ENCODE data around the gene MIA2.
"Not testable (repeated sequence)": the region's sequence is repeated elsewhere in the genome, so short reads cannot be mapped to it uniquely, and the experiment has no call there.

Gene MIA2

GRCh38 chr14:39231751-39232553 lies 1.8 kb upstream of the MIA2 start:
- DNase-seq (ENCODE audit: low read depth in 2 of 2) = not testable (repeated sequence)

- no peak for DNase-seq (ENCODE audit: low read depth in 2 of 2)
Observed at GRCh38 chr14:39232554-39233415, 930 bp upstream of the MIA2 start.

GRCh38 chr14:39234986-39235385 lies 1.3 kb downstream of the MIA2 start:
- DNase-seq (ENCODE audit: low read depth in 2 of 2) = not testable (repeated sequence)

- not testable (repeated sequence) for DNase-seq (ENCODE audit: low read depth in 2 of 2)
Observed at GRCh38 chr14:39235466-39235865, 1.8 kb downstream of the MIA2 start.

- no peak for DNase-seq (ENCODE audit: low read depth in 2 of 2)
Observed at GRCh38 chr14:39240769-39241168, 7.1 kb downstream of the MIA2 start.

GRCh38 chr14:39241637-39242036 lies 7.9 kb downstream of the MIA2 start:
- no peak for DNase-seq (ENCODE audit: low read depth in 2 of 2)

- no peak for DNase-seq (ENCODE audit: low read depth in 2 of 2)
Observed at GRCh38 chr14:39243831-39244230, 10.1 kb downstream of the MIA2 start.

GRCh38 chr14:39246618-39247017 lies 12.9 kb downstream of the MIA2 start:
- no peak for DNase-seq (ENCODE audit: low read depth in 2 of 2)

GRCh38 chr14:39247256-39247655 lies 13.5 kb downstream of the MIA2 start:
- DNase-seq (ENCODE audit: low read depth in 2 of 2) = no peak

- no peak for DNase-seq (ENCODE audit: low read depth in 2 of 2)
Observed at GRCh38 chr14:39251547-39251946, 17.8 kb downstream of the MIA2 start.

- not testable (repeated sequence) for DNase-seq (ENCODE audit: low read depth in 2 of 2)
Observed at GRCh38 chr14:39257388-39257787, 23.7 kb downstream of the MIA2 start.

GRCh38 chr14:39258782-39259545 lies 25.2 kb downstream of the MIA2 start:
- no peak for DNase-seq (ENCODE audit: low read depth in 2 of 2)

- not testable (repeated sequence) for DNase-seq (ENCODE audit: low read depth in 2 of 2)
Observed at GRCh38 chr14:39260161-39260560, 26.4 kb downstream of the MIA2 start.

GRCh38 chr14:39262214-39262613 lies 28.5 kb downstream of the MIA2 start:
- not testable (repeated sequence) for DNase-seq (ENCODE audit: low read depth in 2 of 2)

- DNase-seq (ENCODE audit: low read depth in 2 of 2) = no peak
Observed at GRCh38 chr14:39264057-39264456, 30.3 kb downstream of the MIA2 start.

- DNase-seq (ENCODE audit: low read depth in 2 of 2) = no peak
Observed at GRCh38 chr14:39264558-39264957, 30.8 kb downstream of the MIA2 start.

- no peak for DNase-seq (ENCODE audit: low read depth in 2 of 2)
Observed at GRCh38 chr14:39265033-39265432, 31.3 kb downstream of the MIA2 start.

GRCh38 chr14:39265806-39266524 lies 32.2 kb downstream of the MIA2 start:
- DNase-seq (ENCODE audit: low read depth in 2 of 2) = no peak

- DNase-seq (ENCODE audit: low read depth in 2 of 2) = no peak
Observed at GRCh38 chr14:39266525-39266870, 32.8 kb downstream of the MIA2 start.

GRCh38 chr14:39266871-39267607 lies 33.3 kb downstream of the MIA2 start:
- peak; percentile 57 to 60 for DNase-seq (ENCODE audit: low read depth in 2 of 2)

- DNase-seq (ENCODE audit: low read depth in 2 of 2) = no peak
Observed at GRCh38 chr14:39267608-39268005, 33.9 kb downstream of the MIA2 start.

Data from stimulated activated CD4-positive, alpha-beta T cell treated with anti-CD3 and anti-CD28 coated beads, Interleukin-12 subunit alpha, Interleukin-12 subunit beta, amount 100 ng/mL, for 24 hours (primary cell).